Measurements from ENCODE around the gene FAM227A. TPM values are rescaled to one million over a fixed set of nuclear protein-coding genes. Genes with fewer than 3 reads are reported as not detected.

FAM227A gene
- total and polyA plus RNA-seq, 2 of the 8 experiments (the other 6 are each of a cell fraction or from before 2014, with no cell fraction given), result 2.1 to 3.9 TPM

GRCh38 chr22:38700789-38701628 is 44.8 kb upstream of the FAM227A start, which contains the start of gene JOSD1:
Gene JOSD1 (minus strand): TSS chr22:38700943. CDS start chr22:38699987, 956 bp downstream.
- Histone ChIP-seq H3K4me3 (ENCODE audit: extremely low read depth in 1 of 4, insufficient read depth in 2 of 4, low read depth in 3 of 4, low read length in 4 of 4) (peak within 1 kb of the TSS; percentile 74 to 100 (median 88)), H3K9ac (replicated peaks in 1 of 4; ENCODE audit: extremely low read depth in 1 of 4, low read depth in 3 of 4, low read length in 3 of 4) (peak within 1 kb of the TSS; percentile 90 to 94 (median 90)), H2BK120ac (replicated peaks; ENCODE audit: low read depth, low read length) (no peak within 1 kb of the TSS), H3K27me3 (replicated peaks in 1 of 4; ENCODE audit: control insufficient read depth in 3 of 4, extremely low read depth in 1 of 4, insufficient read depth in 3 of 4, low read length in 3 of 4) (no peaks in the 10 kb centered on the region), H2BK5ac (ENCODE audit: low read depth, low read length) (peak within 1 kb of the TSS; percentile 75), H3K79me2 (ENCODE audit: control insufficient read depth in 1 of 2, insufficient read depth in 2 of 2, low read length in 2 of 2) (peaks cover 0 to 31% of the 10 kb centered on the region in 2 experiments; a peak in 3 of 4 replicates), H4K20me1 (replicated peaks in 1 of 2; ENCODE audit: control insufficient read depth in 1 of 2, insufficient read depth in 2 of 2, low read length in 2 of 2) (peaks cover 0 to 3% of the 10 kb centered on the region in 2 experiments), H2BK15ac (ENCODE audit: low read length) (0 out of 2 replicates have a peak within 1 kb of the TSS, but pooled peaks have one; percentile 85), H3K4me1 (replicated peaks in 1 of 4; ENCODE audit: control insufficient read depth in 3 of 4, insufficient read depth in 4 of 4, low read length in 3 of 4) (peaks cover 7 to 19% (median 12%) of the 10 kb centered on the region in 4 experiments; a peak in 6 of 7 replicates), H2BK20ac (ENCODE audit: low read length) (no peak within 1 kb of the TSS), H3K4me2 (ENCODE audit: insufficient read depth in 1 of 2, low read depth in 2 of 2, low read length in 2 of 2) (peak within 1 kb of the TSS; percentile 93 to 96), H3K23ac (ENCODE audit: insufficient read length) (no peak within 1 kb of the TSS), H3K36me3 (ENCODE audit: control insufficient read depth in 2 of 4, insufficient read depth in 4 of 4, low read length in 3 of 4) (no peaks in the 10 kb centered on the region; a peak in 2 of 8 replicates), H3K18ac (ENCODE audit: extremely low read depth, low read length) (peak within 1 kb of the TSS; percentile 36), H2AFZ (ENCODE audit: low read length) (peak within 1 kb of the TSS; percentile 9; the same call in 1 of the 2 replicates), H4K91ac (replicated peaks; ENCODE audit: insufficient read length, low read length) (peak within 1 kb of the TSS; percentile 62), H2BK12ac (ENCODE audit: low read depth, low read length) (no peak within 1 kb of the TSS; the same call in none of the 2 replicates), H4K5ac (ENCODE audit: insufficient read length, low read depth, low read length) (peak within 1 kb of the TSS; percentile 56), H2AK5ac (ENCODE audit: low read depth, low read length) (no peak within 1 kb of the TSS; the same call in 1 of the 2 replicates), H3K4ac (replicated peaks; ENCODE audit: insufficient read length, low read depth, low read length) (peak within 1 kb of the TSS; percentile 70), H3K79me1 (ENCODE audit: low read depth, low read length) (peaks cover 2% of the 10 kb centered on the region; the same call in 1 of the 2 replicates), H3K27ac (ENCODE audit: low read depth, low read length) (peak within 1 kb of the TSS; percentile 97), H3K9me3 (ENCODE audit: insufficient read depth in 2 of 2, low read depth in 1 of 2, low read length in 1 of 2) (no peaks in the 10 kb centered on the region), H4K8ac (ENCODE audit: extremely low read depth, insufficient read depth, low read length) (peak within 1 kb of the TSS; percentile 94), H3K14ac (ENCODE audit: insufficient read length) (no peak within 1 kb of the TSS), H3K56ac (replicated peaks; ENCODE audit: insufficient read length, low read depth, low read length) (peak within 1 kb of the TSS; percentile 40), H3K23me2 (ENCODE audit: low read depth, low read length) (peaks cover 14% of the 10 kb centered on the region)
- ChIA-PET POLR2A (ENCODE audit: partially characterized antibody) (interaction anchor here (13.1 kb wide), 1 partner anchor 18 kb away, joined by 123 read pairs; the partner anchor contains the start of gene TOMM22), CTCF (ENCODE audit: partially characterized antibody) (no interaction called here)
- WGBS, 2 experiments (ENCODE audit: extremely low coverage in 1 of 2, insufficient coverage in 1 of 2, insufficient read length in 1 of 2, insufficient replicate concordance in 2 of 2, low coverage in 1 of 2, low lambda C conversion rate in 2 of 2, missing lambda C conversion rate in 1 of 2), result 1% methylated on average over 34 of the region's 94 CpGs; no CpG with 5 or more reads in 1 of the 2 experiments
- no peak for FAIRE-seq
- peak; percentile 70 to 99 for DNase-seq (ENCODE audit: low read depth in 1 of 2, low spot score in 2 of 2)
- no peak for TF ChIP-seq ATF3 (IDR thresholded peaks at IDR 0.05; ENCODE audit: insufficient read depth, low read depth, low read length)
- TF ChIP-seq RNF2 (IDR thresholded peaks at IDR 0.05; ENCODE audit: borderline replicate concordance, low read depth, low read length, missing control alignments, poor library complexity, severe bottlenecking), result no peak
- peak; percentile 98 for TF ChIP-seq CREB1 (IDR thresholded peaks at IDR 0.05)
- no peak for TF ChIP-seq EZH2 (IDR thresholded peaks at IDR 0.05; ENCODE audit: low read depth, low read length, severe bottlenecking)
- peak; percentile 85; the same call in 1 of the 2 replicates for TF ChIP-seq SP4 (IDR thresholded peaks at IDR 0.05; ENCODE audit: low read length)
- peak; percentile 45 to 94 for TF ChIP-seq POLR2A (IDR thresholded peaks at IDR 0.05; ENCODE audit: control extremely low read depth in 1 of 2, low read depth in 2 of 2, low read length in 2 of 2)
- peak in 1 of 3 experiments; percentile 2; a peak in 1 of 4 replicates for TF ChIP-seq CTCF (IDR thresholded peaks at IDR 0.05; ENCODE audit: control extremely low read depth in 1 of 3, insufficient read depth in 1 of 3, low read depth in 1 of 3, low read length in 3 of 3)
